Keratinocyte (primary cell): ENCODE data around the gene CYP27B1.

ENCODE experiments used
- CTCF ChIP-seq, 3 experiments: IDR thresholded peaks in 1 of 3; conservative IDR thresholded peaks in 1 of 3; optimal IDR thresholded peaks in 1 of 3; 2 replicates in 2 of 3; 3 replicates in 1 of 3; pipeline versions ENCODE3 to v1.5.1; 2011; ENCODE audit warnings: low read length in 3 of 3, mild to moderate bottlenecking in 3 of 3, moderate library complexity in 2 of 3, control low read depth in 1 of 3, inconsistent platforms in 1 of 3; ENCODE audit not compliant: insufficient read depth in 2 of 3; ENCODE audit errors: extremely low read depth in 1 of 3
- EZH2 ChIP-seq: IDR thresholded peaks from one replicate; pipeline ENCODE4 v1.6.1; 2012; ENCODE audit warnings: inconsistent platforms, mild to moderate bottlenecking, low read length, moderate library complexity

- TF ChIP-seq CTCF (optimal IDR thresholded peaks at IDR 0.05 in 1 of 3, IDR thresholded peaks at IDR 0.05 in 1 of 3, conservative IDR thresholded peaks at IDR 0.05 in 1 of 3; ENCODE audit: extremely low read depth in 1 of 3, insufficient read depth in 2 of 3, low read length in 3 of 3) (no peak), EZH2 (no peak)
Measured at GRCh38 chr12:57810450-57810849, 43.6 kb upstream of the CYP27B1 start.
